ENCODE data around the gene FAM169A. TPM values are rescaled to one million over a fixed set of nuclear protein-coding genes. Genes with fewer than 3 reads are reported as not detected.

FAM169A gene
- total RNA-seq, 1 experiment from 2014 or later, result 63.1 TPM

DNA sequence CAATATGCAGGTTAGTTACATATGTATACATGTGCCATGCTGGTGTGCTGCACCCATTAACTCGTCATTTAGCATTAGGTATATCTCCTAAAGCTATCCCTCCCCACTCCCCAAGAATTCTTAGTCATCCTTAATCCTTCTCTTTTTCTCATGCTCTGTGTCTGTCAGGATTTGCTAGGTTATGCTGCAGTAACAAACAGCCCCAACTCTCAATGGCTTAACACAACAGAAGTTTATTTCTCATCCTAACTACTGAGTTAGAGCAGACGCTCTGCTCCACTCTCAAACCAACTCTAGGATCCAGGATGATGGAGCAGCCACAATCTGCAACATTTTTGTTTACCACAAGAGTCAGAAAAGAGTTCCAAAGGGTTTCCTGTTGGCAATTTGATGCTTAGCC, 28.2 kb upstream of the FAM169A start:
- no peak overlapping the region for H2AK5ac ChIP-seq (ENCODE audit: insufficient read length, low read length)
- no peak overlapping the region for H3T11ph ChIP-seq (ENCODE audit: low read length)
- TF ChIP-seq, protein P1, sequence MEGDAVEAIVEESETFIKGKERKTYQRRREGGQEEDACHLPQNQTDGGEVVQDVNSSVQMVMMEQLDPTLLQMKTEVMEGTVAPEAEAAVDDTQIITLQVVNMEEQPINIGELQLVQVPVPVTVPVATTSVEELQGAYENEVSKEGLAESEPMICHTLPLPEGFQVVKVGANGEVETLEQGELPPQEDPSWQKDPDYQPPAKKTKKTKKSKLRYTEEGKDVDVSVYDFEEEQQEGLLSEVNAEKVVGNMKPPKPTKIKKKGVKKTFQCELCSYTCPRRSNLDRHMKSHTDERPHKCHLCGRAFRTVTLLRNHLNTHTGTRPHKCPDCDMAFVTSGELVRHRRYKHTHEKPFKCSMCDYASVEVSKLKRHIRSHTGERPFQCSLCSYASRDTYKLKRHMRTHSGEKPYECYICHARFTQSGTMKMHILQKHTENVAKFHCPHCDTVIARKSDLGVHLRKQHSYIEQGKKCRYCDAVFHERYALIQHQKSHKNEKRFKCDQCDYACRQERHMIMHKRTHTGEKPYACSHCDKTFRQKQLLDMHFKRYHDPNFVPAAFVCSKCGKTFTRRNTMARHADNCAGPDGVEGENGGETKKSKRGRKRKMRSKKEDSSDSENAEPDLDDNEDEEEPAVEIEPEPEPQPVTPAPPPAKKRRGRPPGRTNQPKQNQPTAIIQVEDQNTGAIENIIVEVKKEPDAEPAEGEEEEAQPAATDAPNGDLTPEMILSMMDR (conservative IDR thresholded peaks at IDR 0.05), result no peak
- no peak overlapping the region for H3K4me2 ChIP-seq (ENCODE audit: insufficient read depth, insufficient read length, low read length)
- no peak overlapping the region for H3K18ac ChIP-seq (ENCODE audit: insufficient read length, low read depth, low read length)
- H4K5ac ChIP-seq (ENCODE audit: insufficient read length, low read depth, low read length), result no peak overlapping the region
- no peak overlapping the region for H2AFZ ChIP-seq (ENCODE audit: low read length)
- H2BK12ac ChIP-seq (ENCODE audit: insufficient read length, low read depth, low read length), result no peak overlapping the region
- H4K8ac ChIP-seq (replicated peaks; ENCODE audit: insufficient read length, low read depth, low read length), result no peak overlapping the region
- no peak overlapping the region for H3K27ac Mint-ChIP-seq
- no peak overlapping the region for H3K56ac ChIP-seq (ENCODE audit: insufficient read length, low read depth, low read length)
- H3K4ac ChIP-seq (ENCODE audit: low read depth, low read length), result no peak overlapping the region
- no peaks in the 10 kb centered on the region for H3K27me3 ChIP-seq (ENCODE audit: insufficient read depth, low read length)
- H3K27ac ChIP-seq (ENCODE audit: insufficient read length, low read depth, low read length), result no peak overlapping the region
- no peak overlapping the region for H2BK20ac ChIP-seq (ENCODE audit: low read depth, low read length, poor library complexity, severe bottlenecking)
- no peaks in the 10 kb centered on the region for H3K79me2 ChIP-seq (ENCODE audit: insufficient read depth, low read length)
- no peak overlapping the region for H3K9ac ChIP-seq (ENCODE audit: extremely low read depth, insufficient read length, low read length)
- H3K14ac ChIP-seq (ENCODE audit: insufficient read depth, low read length), result no peak overlapping the region
- WGBS (ENCODE audit: extremely low coverage, insufficient read length, low lambda C conversion rate), result no CpG with 5 or more reads among the region's 2 CpGs
- DNase-seq, result no peak
- no peak overlapping the region for H2BK5ac ChIP-seq (ENCODE audit: insufficient read length, low read length)
- H3K4me1 ChIP-seq (ENCODE audit: insufficient read depth, low read length), result no peaks in the 10 kb centered on the region; the same call in 1 of the 2 replicates
- H3K4me3 Mint-ChIP-seq, result no peak overlapping the region
- no peaks in the 10 kb centered on the region for H3K9me3 ChIP-seq (ENCODE audit: control insufficient read depth, low read depth, low read length)
- no peaks in the 10 kb centered on the region for H3K23me2 ChIP-seq (ENCODE audit: insufficient read length, low read depth, low read length, poor library complexity, severe bottlenecking)
- peaks cover 8 to 10% of the 10 kb centered on the region in 2 experiments; a peak in 4 of 5 replicates for H3K9me3 Mint-ChIP-seq
- no peak overlapping the region for H2BK120ac ChIP-seq (ENCODE audit: low read depth, low read length, poor library complexity, severe bottlenecking)
- no peak overlapping the region for H4K91ac ChIP-seq (ENCODE audit: insufficient read length, low read depth, low read length)
- H3K23ac ChIP-seq (ENCODE audit: insufficient read length, low read depth, low read length), result no peak overlapping the region
- H3K4me1 Mint-ChIP-seq, result peaks cover 4% of the 10 kb centered on the region in 2 experiments
- no peaks in the 10 kb centered on the region for H3K27me3 Mint-ChIP-seq (ENCODE audit: low read depth)
- H2BK15ac ChIP-seq (ENCODE audit: low read depth, low read length), result no peak overlapping the region
- no peaks in the 10 kb centered on the region for H4K20me1 ChIP-seq (ENCODE audit: control insufficient read depth, insufficient read depth, insufficient read length)
- H3K79me1 ChIP-seq (ENCODE audit: insufficient read depth, low read depth, low read length, poor library complexity, severe bottlenecking), result no peaks in the 10 kb centered on the region
- H3K36me3 Mint-ChIP-seq (ENCODE audit: insufficient read depth in 1 of 3, low read depth in 3 of 3), result peaks cover 3 to 4% (median 4%) of the 10 kb centered on the region in 3 experiments; a peak in 6 of 7 replicates
